Jurkat, Clone E6-1 (cell line): ENCODE data around the gene RAB40B.

Experiments used
- DNase-seq: peaks from one replicate; pipeline ENCODE4 v3.0.0-alpha.2; 2011; ENCODE audit warnings: low read depth, low spot score
- H3K4me3 ChIP-seq: 2 replicates; pipeline ENCODE4 v1.5.1; 2011; ENCODE audit warnings: mild to moderate bottlenecking, low read length, control low read depth, moderate library complexity

Gene RAB40B

GRCh38 chr17:82636626-82637598 lies 61.6 kb downstream of the RAB40B start:
- no peak overlapping the region for H3K4me3 ChIP-seq
- no peak for DNase-seq

GRCh38 chr17:82633343-82633742 lies 65.2 kb downstream of the RAB40B start:
- no peak overlapping the region for H3K4me3 ChIP-seq
- DNase-seq: no peak

GRCh38 chr17:82632451-82632850 lies 66.0 kb downstream of the RAB40B start:
- no peak overlapping the region for H3K4me3 ChIP-seq
- DNase-seq: no peak

- H3K4me3 ChIP-seq: no peak overlapping the region
- DNase-seq: no peak
These were observed 67.0 kb downstream of the RAB40B start for GRCh38 chr17:82631544-82631943.

- no peak for DNase-seq
- no peak overlapping the region for H3K4me3 ChIP-seq
These were observed 68.3 kb downstream of the RAB40B start for GRCh38 chr17:82630212-82630611.

GRCh38 chr17:82629748-82630147 lies 68.8 kb downstream of the RAB40B start:
- no peak for DNase-seq
- H3K4me3 ChIP-seq: no peak overlapping the region

GRCh38 chr17:82627405-82627804 lies 71.1 kb downstream of the RAB40B start:
- no peak for DNase-seq
- no peak overlapping the region for H3K4me3 ChIP-seq

GRCh38 chr17:82623707-82624106 lies 74.8 kb downstream of the RAB40B start:
- DNase-seq: no peak
- H3K4me3 ChIP-seq: no peak overlapping the region

- no peak overlapping the region for H3K4me3 ChIP-seq
- no peak for DNase-seq
These were observed 78.9 kb downstream of the RAB40B start for GRCh38 chr17:82619641-82620040.

- no peak overlapping the region for H3K4me3 ChIP-seq
- no peak for DNase-seq
These were observed 79.3 kb downstream of the RAB40B start for GRCh38 chr17:82619211-82619610.

- H3K4me3 ChIP-seq: no peak overlapping the region
- no peak for DNase-seq
These were observed 82.3 kb downstream of the RAB40B start for GRCh38 chr17:82616021-82616711.

GRCh38 chr17:82615084-82616020 lies 83.1 kb downstream of the RAB40B start:
- no peak overlapping the region for H3K4me3 ChIP-seq
- no peak for DNase-seq

- DNase-seq: no peak
- no peak overlapping the region for H3K4me3 ChIP-seq
These were observed 84.3 kb downstream of the RAB40B start for GRCh38 chr17:82614095-82614631.

- no peak overlapping the region for H3K4me3 ChIP-seq
- no peak for DNase-seq
These were observed 85.0 kb downstream of the RAB40B start for GRCh38 chr17:82613283-82614094.

- peak; percentile 28 for DNase-seq
- H3K4me3 ChIP-seq: no peak overlapping the region
These were observed 87.1 kb downstream of the RAB40B start for GRCh38 chr17:82611140-82612058.

- DNase-seq: no peak
- no peak overlapping the region for H3K4me3 ChIP-seq
These were observed 88.8 kb downstream of the RAB40B start for GRCh38 chr17:82609655-82610054.

GRCh38 chr17:82608816-82609215 lies 89.7 kb downstream of the RAB40B start:
- no peak overlapping the region for H3K4me3 ChIP-seq
- no peak for DNase-seq
